Epithelial cell of prostate (primary cell): ENCODE results near the gene MYZAP.
A peak's percentile ranks its signal among the peaks of the same experiment; 100 is the strongest.

ENCODE experiments used
- DNase-seq: peaks from one replicate; pipeline ENCODE4 v3.0.0-alpha.2; 2011; ENCODE audit warnings: low read depth, low spot score
- H3K27ac ChIP-seq: fragments of 450-650 bp; 2 replicates; pipeline ENCODE4 v1.5.1; 2017; ENCODE audit warnings: mild to moderate bottlenecking

MYZAP gene

GRCh38 chr15:57561041-57561711 lies 30.5 kb upstream of the MYZAP start:
- peak; percentile 60 for DNase-seq
- peak overlapping the region; percentile 83 for H3K27ac ChIP-seq

- peak overlapping the region; percentile 83 for H3K27ac ChIP-seq
- DNase-seq: no peak
These were observed 29.4 kb upstream of the MYZAP start for GRCh38 chr15:57562196-57562769.

- no peak for DNase-seq
- H3K27ac ChIP-seq: no peak overlapping the region
These were observed 28.3 kb upstream of the MYZAP start for GRCh38 chr15:57563416-57563815.

GRCh38 chr15:57565311-57565710 lies 26.4 kb upstream of the MYZAP start:
- no peak for DNase-seq
- H3K27ac ChIP-seq: peak overlapping the region; percentile 7

GRCh38 chr15:57566834-57567233 lies 24.9 kb upstream of the MYZAP start:
- no peak overlapping the region for H3K27ac ChIP-seq
- no peak for DNase-seq

- H3K27ac ChIP-seq: no peak overlapping the region
These were observed 23.8 kb upstream of the MYZAP start for GRCh38 chr15:57567891-57568290.

GRCh38 chr15:57568299-57568698 lies 23.4 kb upstream of the MYZAP start:
- H3K27ac ChIP-seq: no peak overlapping the region
- no peak for DNase-seq

More at GRCh38 chr15:57567891-57568290, 23.8 kb upstream of the MYZAP start:
- DNase-seq: no peak

GRCh38 chr15:57570340-57570739 lies 21.4 kb upstream of the MYZAP start:
- H3K27ac ChIP-seq: peak overlapping the region; percentile 97
- DNase-seq: no peak

GRCh38 chr15:57570994-57571393 lies 20.7 kb upstream of the MYZAP start:
- no peak for DNase-seq
- H3K27ac ChIP-seq: peak overlapping the region; percentile 97

- no peak for DNase-seq
- H3K27ac ChIP-seq: peak overlapping the region; percentile 97
These were observed 20.0 kb upstream of the MYZAP start for GRCh38 chr15:57571725-57572124.

- no peak overlapping the region for H3K27ac ChIP-seq
- no peak for DNase-seq
These were observed 19.2 kb upstream of the MYZAP start for GRCh38 chr15:57572468-57572867.

- H3K27ac ChIP-seq: no peak overlapping the region
- no peak for DNase-seq
These were observed 18.6 kb upstream of the MYZAP start for GRCh38 chr15:57573151-57573550.

- no peak for DNase-seq
- no peak overlapping the region for H3K27ac ChIP-seq
These were observed 16.3 kb upstream of the MYZAP start for GRCh38 chr15:57575363-57575762.

- H3K27ac ChIP-seq: no peak overlapping the region
- DNase-seq: no peak
These were observed 13.3 kb upstream of the MYZAP start for GRCh38 chr15:57578288-57578900.

- H3K27ac ChIP-seq: no peak overlapping the region
- DNase-seq: no peak
These were observed 11.3 kb upstream of the MYZAP start for GRCh38 chr15:57580428-57580827.

- H3K27ac ChIP-seq: no peak overlapping the region
- DNase-seq: no peak
These were observed 10.8 kb upstream of the MYZAP start for GRCh38 chr15:57580866-57581265.

- DNase-seq: no peak
- H3K27ac ChIP-seq: no peak overlapping the region
These were observed 9.6 kb upstream of the MYZAP start for GRCh38 chr15:57582090-57582489.

- no peak for DNase-seq
- H3K27ac ChIP-seq: no peak overlapping the region
These were observed 8.4 kb upstream of the MYZAP start for GRCh38 chr15:57583282-57583681.

- no peak overlapping the region for H3K27ac ChIP-seq
- DNase-seq: no peak
These were observed 8.0 kb upstream of the MYZAP start for GRCh38 chr15:57583720-57584119.

- peak overlapping the region; percentile 73 for H3K27ac ChIP-seq
- DNase-seq: no peak
These were observed 4.9 kb upstream of the MYZAP start for GRCh38 chr15:57586661-57587424.

- DNase-seq: no peak
- H3K27ac ChIP-seq: peak overlapping the region; percentile 73
These were observed 2.4 kb upstream of the MYZAP start for GRCh38 chr15:57589281-57589680.
